Hematopoietic multipotent progenitor cell treated with erythropoietin and hydrocortisone succinate and interleukin-3 and kit ligand, for 4 days (in vitro differentiated cells): ENCODE data around the gene TCP11L2.
"Not testable (repeated sequence)": the region's sequence is repeated elsewhere in the genome, so short reads cannot be mapped to it uniquely, and the experiment has no call there.

Experiments used
- DNase-seq: peaks from one replicate; pipeline ENCODE4 v3.0.0-alpha.2; 2015

Gene TCP11L2

GRCh38 chr12:106309671-106310505 is 7.4 kb downstream of the TCP11L2 start:
- DNase-seq = peak; percentile 31

- no peak for DNase-seq
These were observed 8.2 kb downstream of the TCP11L2 start for GRCh38 chr12:106310687-106311086.

- DNase-seq = peak; percentile 39
These were observed 8.6 kb downstream of the TCP11L2 start for GRCh38 chr12:106311139-106311538.

GRCh38 chr12:106313413-106313812 is 10.9 kb downstream of the TCP11L2 start:
- not testable (repeated sequence) for DNase-seq

GRCh38 chr12:106315523-106315922 is 13.0 kb downstream of the TCP11L2 start:
- DNase-seq = no peak

GRCh38 chr12:106317406-106318082 is 15.0 kb downstream of the TCP11L2 start:
- no peak for DNase-seq

- DNase-seq = no peak
These were observed 18.8 kb downstream of the TCP11L2 start for GRCh38 chr12:106321139-106321850.

GRCh38 chr12:106323537-106323936 is 21.0 kb downstream of the TCP11L2 start:
- no peak for DNase-seq

- DNase-seq = no peak
These were observed 24.9 kb downstream of the TCP11L2 start for GRCh38 chr12:106327309-106327869.

- no peak for DNase-seq
These were observed 26.2 kb downstream of the TCP11L2 start for GRCh38 chr12:106328735-106329134.

- no peak for DNase-seq
These were observed 26.9 kb downstream of the TCP11L2 start for GRCh38 chr12:106329231-106329982.

GRCh38 chr12:106331599-106331998 is 29.1 kb downstream of the TCP11L2 start:
- DNase-seq = no peak

GRCh38 chr12:106332536-106332935 is 30.0 kb downstream of the TCP11L2 start:
- DNase-seq = peak; percentile 31

- no peak for DNase-seq
These were observed 30.5 kb downstream of the TCP11L2 start for GRCh38 chr12:106333010-106333409.

- peak; percentile 11 for DNase-seq
These were observed 31.2 kb downstream of the TCP11L2 start for GRCh38 chr12:106333756-106334155.

- no peak for DNase-seq
These were observed 38.7 kb downstream of the TCP11L2 start for GRCh38 chr12:106341086-106341877.

- no peak for DNase-seq
These were observed 40.1 kb downstream of the TCP11L2 start for GRCh38 chr12:106342397-106343213.

GRCh38 chr12:106343214-106343528 is 40.6 kb downstream of the TCP11L2 start:
- no peak for DNase-seq

GRCh38 chr12:106344131-106344530 is 41.6 kb downstream of the TCP11L2 start:
- no peak for DNase-seq

- DNase-seq = peak; percentile 67
These were observed 43.2 kb downstream of the TCP11L2 start for GRCh38 chr12:106345746-106346145.

- DNase-seq = no peak
These were observed 45.9 kb downstream of the TCP11L2 start for GRCh38 chr12:106348411-106348810.
